Endodermal cell (in vitro differentiated cells): ENCODE results near the gene FAM181A. TPM values are rescaled to one million over a fixed set of nuclear protein-coding genes. Genes with fewer than 3 reads are reported as not detected.
A peak's percentile ranks its signal among the peaks of the same experiment; 100 is the strongest.

Experiments used
- DNase-seq: peaks from one replicate; pipeline ENCODE4 v3.0.0-alpha.2; 2017
- H3K27ac ChIP-seq: 2 replicates; pipeline ENCODE4 v1.5.1; 2013; ENCODE audit warnings: mild to moderate bottlenecking, low read depth, low read length, moderate library complexity
- H3K27me3 ChIP-seq: 2 replicates; pipeline ENCODE4 v1.6.1; 2013; ENCODE audit warnings: mild to moderate bottlenecking, low read length, moderate library complexity; ENCODE audit not compliant: insufficient read depth, control insufficient read depth, poor library complexity, severe bottlenecking
- H3K36me3 ChIP-seq: 2 replicates; pipeline ENCODE4 v1.7.0; 2013; ENCODE audit warnings: mild to moderate bottlenecking, low read length, moderate library complexity; ENCODE audit not compliant: control insufficient read depth, insufficient read depth
- H3K4me1 ChIP-seq: one replicate; pipeline ENCODE4 v1.7.0; 2013; ENCODE audit warnings: low read length; ENCODE audit not compliant: control insufficient read depth, insufficient read depth
- H3K4me3 ChIP-seq: 2 replicates; pipeline ENCODE4 v1.5.1; 2013; ENCODE audit warnings: mild to moderate bottlenecking, low read length, moderate library complexity
- H3K9ac ChIP-seq: 2 replicates; pipeline ENCODE4 v1.6.1; 2013; ENCODE audit warnings: mild to moderate bottlenecking, low read length, moderate library complexity; ENCODE audit not compliant: poor library complexity, severe bottlenecking; ENCODE audit errors: extremely low read depth
- H3K9me3 ChIP-seq: 2 replicates; pipeline ENCODE4 v1.6.1; 2013; ENCODE audit warnings: mild to moderate bottlenecking, low read length, moderate library complexity; ENCODE audit not compliant: control insufficient read depth
- H3K27ac Mint-ChIP-seq: 2 replicates; pipeline ENCODE4 v1.8.0; 2020; ENCODE audit warnings: mixed read lengths
- H3K27me3 Mint-ChIP-seq: 2 replicates; pipeline ENCODE4 v1.8.0; 2021; ENCODE audit warnings: mild to moderate bottlenecking, mixed read lengths; ENCODE audit not compliant: insufficient read depth
- H3K36me3 Mint-ChIP-seq: 2 replicates; pipeline ENCODE4 v1.8.0; 2020; ENCODE audit warnings: low read depth, mixed read lengths
- H3K4me1 Mint-ChIP-seq: 2 replicates; pipeline ENCODE4 v1.8.0; 2020; ENCODE audit warnings: mixed read lengths
- H3K4me3 Mint-ChIP-seq: 2 replicates; pipeline ENCODE4 v1.8.0; 2020; ENCODE audit warnings: mild to moderate bottlenecking, moderate library complexity, mixed read lengths
- H3K9me3 Mint-ChIP-seq: 2 replicates; pipeline ENCODE4 v1.8.0; 2020; ENCODE audit warnings: mild to moderate bottlenecking, mixed read lengths
- WGBS, 2 experiments: methylation state at CpG; one replicate each; pipeline versions ENCODE4 v1.1.5 to v1.1.7; 2013; ENCODE audit warnings: missing lambda C conversion rate in 2 of 2, mixed read lengths in 1 of 2; ENCODE audit not compliant: insufficient coverage in 1 of 2, insufficient read length in 1 of 2; 5-methylcytosine and 5-hydroxymethylcytosine counted together
- total RNA-seq, 2 donors: library from RNA; stranded (reverse); fragmentation: NEBNext Ultra II Directional in 1 of 2; extraction: Animal tissue kit (Norgen Biotek cat#: 25700) in 1 of 2; gene quantifications; 2 replicates in 1 of 2; 3 replicates in 1 of 2; pipeline ENCODE4 v1.2.1, GENCODE V29; 2021
- TF ChIP-seq, protein P1 (sequence below): fragments of 200-600 bp; sonication (generic); conservative IDR thresholded peaks from 2 replicates; pipeline ENCODE4 v1.5.0; 2021; ENCODE audit warnings: antibody characterized with exemption, mild to moderate bottlenecking

The FAM181A gene
- total RNA-seq, 2 donors from 2014 or later, result not detected

DNA sequence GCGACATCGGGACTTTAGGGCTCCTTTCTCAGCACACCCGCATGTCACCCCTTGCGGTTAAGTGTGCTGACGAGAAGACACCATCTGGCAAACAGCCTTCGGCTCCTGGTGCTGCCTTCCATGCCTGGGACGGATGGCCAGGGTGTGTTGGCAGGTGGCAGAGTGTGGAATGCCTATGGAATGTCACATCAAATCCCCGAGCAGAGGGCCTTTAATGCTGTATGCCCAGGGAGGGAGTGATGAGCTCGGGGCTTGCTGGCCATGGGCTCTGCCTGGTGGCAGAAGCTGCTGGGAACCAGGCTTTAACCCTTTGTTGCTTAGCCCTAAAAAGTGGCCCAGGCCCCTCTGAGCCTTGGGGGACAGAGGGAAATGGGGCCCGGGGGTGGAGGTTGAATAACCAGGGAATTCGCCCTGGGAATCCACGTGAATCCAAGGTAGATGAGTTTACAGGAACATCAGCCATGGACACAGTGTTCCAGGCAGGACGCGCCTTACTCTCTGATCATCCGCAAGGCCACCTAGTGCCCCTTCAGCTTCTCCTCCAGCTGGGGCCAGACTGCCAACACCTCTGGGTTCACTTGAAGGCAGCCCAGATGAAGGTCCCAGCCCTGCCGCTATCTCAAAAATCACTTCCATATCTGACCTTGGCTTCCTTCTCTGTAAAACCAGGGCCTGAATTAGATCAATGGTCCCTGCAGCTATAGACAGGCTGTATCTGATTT lies 17.4 kb downstream of the FAM181A start:
- H3K4me3 ChIP-seq, result no peak overlapping the region
- no peaks in the 10 kb centered on the region for H3K36me3 Mint-ChIP-seq
- peaks cover 22% of the 10 kb centered on the region for H3K27me3 Mint-ChIP-seq
- no peak overlapping the region for H3K27ac Mint-ChIP-seq
- H3K9ac ChIP-seq, result no peak overlapping the region
- peak; percentile 53 for DNase-seq
- H3K4me1 Mint-ChIP-seq, result peaks cover 13% of the 10 kb centered on the region
- H3K27me3 ChIP-seq, result no peaks in the 10 kb centered on the region
- TF ChIP-seq, protein P1, sequence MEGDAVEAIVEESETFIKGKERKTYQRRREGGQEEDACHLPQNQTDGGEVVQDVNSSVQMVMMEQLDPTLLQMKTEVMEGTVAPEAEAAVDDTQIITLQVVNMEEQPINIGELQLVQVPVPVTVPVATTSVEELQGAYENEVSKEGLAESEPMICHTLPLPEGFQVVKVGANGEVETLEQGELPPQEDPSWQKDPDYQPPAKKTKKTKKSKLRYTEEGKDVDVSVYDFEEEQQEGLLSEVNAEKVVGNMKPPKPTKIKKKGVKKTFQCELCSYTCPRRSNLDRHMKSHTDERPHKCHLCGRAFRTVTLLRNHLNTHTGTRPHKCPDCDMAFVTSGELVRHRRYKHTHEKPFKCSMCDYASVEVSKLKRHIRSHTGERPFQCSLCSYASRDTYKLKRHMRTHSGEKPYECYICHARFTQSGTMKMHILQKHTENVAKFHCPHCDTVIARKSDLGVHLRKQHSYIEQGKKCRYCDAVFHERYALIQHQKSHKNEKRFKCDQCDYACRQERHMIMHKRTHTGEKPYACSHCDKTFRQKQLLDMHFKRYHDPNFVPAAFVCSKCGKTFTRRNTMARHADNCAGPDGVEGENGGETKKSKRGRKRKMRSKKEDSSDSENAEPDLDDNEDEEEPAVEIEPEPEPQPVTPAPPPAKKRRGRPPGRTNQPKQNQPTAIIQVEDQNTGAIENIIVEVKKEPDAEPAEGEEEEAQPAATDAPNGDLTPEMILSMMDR, result no peak
- no peaks in the 10 kb centered on the region for H3K9me3 Mint-ChIP-seq
- H3K4me1 ChIP-seq, result peaks cover 13% of the 10 kb centered on the region
- WGBS, 2 experiments, result 93% methylated on average over 10 to 16 of the region's 16 CpGs
- H3K36me3 ChIP-seq, result no peaks in the 10 kb centered on the region
- no peak overlapping the region for H3K4me3 Mint-ChIP-seq
- H3K27ac ChIP-seq, result no peak overlapping the region
- no peaks in the 10 kb centered on the region for H3K9me3 ChIP-seq

DNA sequence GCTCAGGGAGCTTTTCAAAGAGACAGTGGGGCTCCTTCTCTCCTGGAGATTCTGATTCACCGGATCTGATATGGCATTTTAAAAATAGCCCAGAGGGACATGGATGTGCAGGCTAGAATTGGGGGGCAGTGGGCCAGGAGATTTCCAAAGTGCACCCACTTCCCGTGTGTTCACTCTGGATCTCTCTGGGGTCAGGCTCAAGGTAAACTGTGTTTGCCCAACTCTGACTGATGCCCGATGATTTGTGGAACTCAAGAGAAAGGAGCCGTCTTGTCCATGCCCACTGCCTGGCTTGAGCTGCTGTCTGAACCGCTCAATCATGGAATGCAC lies 17.9 kb downstream of the FAM181A start:
- Mint-ChIP-seq H3K27ac (no peak overlapping the region), H3K36me3 (no peaks in the 10 kb centered on the region), H3K9me3 (no peaks in the 10 kb centered on the region), H3K4me3 (no peak overlapping the region), H3K4me1 (peaks cover 13% of the 10 kb centered on the region), H3K27me3 (peaks cover 19% of the 10 kb centered on the region)
- 87 to 100% methylated on average over 4 to 5 of the region's 5 CpGs for WGBS, 2 experiments
- H3K9ac ChIP-seq, result no peak overlapping the region
- H3K9me3 ChIP-seq, result no peaks in the 10 kb centered on the region
- no peak overlapping the region for H3K27ac ChIP-seq
- no peak for DNase-seq
- no peaks in the 10 kb centered on the region for H3K36me3 ChIP-seq
- H3K4me1 ChIP-seq, result peaks cover 13% of the 10 kb centered on the region
- H3K27me3 ChIP-seq, result no peaks in the 10 kb centered on the region
- TF ChIP-seq, protein P1, result no peak
- no peak overlapping the region for H3K4me3 ChIP-seq

DNA sequence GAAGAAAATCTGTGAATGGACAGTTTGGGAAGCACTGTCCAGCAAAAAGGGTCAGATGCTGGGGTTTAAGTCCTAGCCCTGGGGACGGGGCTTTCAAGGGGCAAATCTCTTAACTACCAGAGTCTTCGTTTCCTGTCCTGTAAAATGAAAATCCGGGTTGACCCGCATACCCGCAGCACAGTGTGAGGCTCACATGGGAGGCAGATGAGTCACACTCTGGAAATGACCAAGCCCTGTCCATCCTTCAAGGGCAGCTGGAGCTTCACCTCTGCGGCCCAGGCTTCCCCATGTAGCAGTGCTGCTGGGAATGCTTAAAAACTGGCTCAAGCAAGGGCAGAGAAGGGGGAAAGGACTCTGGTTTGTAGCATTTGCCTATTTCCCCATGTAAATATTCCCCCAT lies 19.0 kb downstream of the FAM181A start:
- WGBS, 2 experiments, result 74 to 79% methylated on average over 5 to 6 of the region's 6 CpGs
- Histone ChIP-seq H3K27ac (no peak overlapping the region), H3K9me3 (no peaks in the 10 kb centered on the region), H3K36me3 (no peaks in the 10 kb centered on the region), H3K4me3 (no peak overlapping the region), H3K9ac (no peak overlapping the region), H3K4me1 (peaks cover 13% of the 10 kb centered on the region), H3K27me3 (no peaks in the 10 kb centered on the region)
- Mint-ChIP-seq H3K4me3 (no peak overlapping the region), H3K27me3 (peaks cover 13% of the 10 kb centered on the region), H3K9me3 (no peaks in the 10 kb centered on the region), H3K36me3 (no peaks in the 10 kb centered on the region), H3K27ac (no peak overlapping the region), H3K4me1 (peaks cover 13% of the 10 kb centered on the region)
- no peak for DNase-seq
- TF ChIP-seq, protein P1, result no peak
